Activated T-cell treated with anti-CD3 and anti-CD28 coated beads, Interleukin-2, amount 50 U/mL, for 4 hours (primary cell): ENCODE measurements around the gene HEYL. TPM values are rescaled to one million over a fixed set of nuclear protein-coding genes. Genes with fewer than 3 reads are reported as not detected.
"Not testable (repeated sequence)": the region's sequence is repeated elsewhere in the genome, so short reads cannot be mapped to it uniquely, and the experiment has no call there.

Experiments used
- ATAC-seq, 2 donors: fragments of 200-7000 bp; cut with Tn5 transposase; one replicate each; pipeline ENCODE4 v1.10.0; 2021
- DNase-seq: peaks from one replicate; pipeline ENCODE4 v3.0.0-alpha.2; 2020
- H3K27me3 Mint-ChIP-seq: one replicate; pipeline ENCODE4 v1.8.0; 2021; ENCODE audit warnings: low read depth, mixed read lengths
- H3K36me3 Mint-ChIP-seq: one replicate; pipeline ENCODE4 v1.8.0; 2022; ENCODE audit warnings: mixed read lengths; ENCODE audit not compliant: insufficient read depth
- H3K4me1 Mint-ChIP-seq: one replicate; pipeline ENCODE4 v1.8.0; 2021; ENCODE audit warnings: low read depth, mixed read lengths
- H3K4me3 Mint-ChIP-seq: one replicate; pipeline ENCODE4 v1.8.0; 2021; ENCODE audit warnings: mild to moderate bottlenecking, moderate library complexity, mixed read lengths
- H3K9me3 Mint-ChIP-seq: one replicate; pipeline ENCODE4 v1.8.0; 2021; ENCODE audit warnings: mixed read lengths
- total RNA-seq, 3 donors: library from RNA; stranded (reverse); gene quantifications; one replicate each; pipeline ENCODE4 v1.2.1, GENCODE V29; 2021

Gene HEYL
- total RNA-seq, 3 donors from 2014 or later, result 0.05 to 0.11 (median 0.08) TPM

- ATAC-seq (no peak), DNase-seq (no peak)
- Mint-ChIP-seq H3K4me1 (no peaks in the 10 kb centered on the region), H3K36me3 (no peaks in the 10 kb centered on the region), H3K27me3 (peaks cover 13% of the 10 kb centered on the region), H3K9me3 (no peaks in the 10 kb centered on the region), H3K4me3 (no peak overlapping the region)
Observed at GRCh38 chr1:39622427-39622826, 17.0 kb downstream of the HEYL start.

GRCh38 chr1:39620659-39621165 lies 18.7 kb downstream of the HEYL start:
- no peaks in the 10 kb centered on the region for H3K9me3 Mint-ChIP-seq
- H3K4me3 Mint-ChIP-seq, result no peak overlapping the region
- no peaks in the 10 kb centered on the region for H3K4me1 Mint-ChIP-seq
- no peaks in the 10 kb centered on the region for H3K36me3 Mint-ChIP-seq
- no peak for DNase-seq
- H3K27me3 Mint-ChIP-seq, result peaks cover 17% of the 10 kb centered on the region
- ATAC-seq, result no peak

- ATAC-seq, result no peak
Observed at GRCh38 chr1:39617488-39618049, 21.9 kb downstream of the HEYL start.

GRCh38 chr1:39615086-39615673 lies 24.3 kb downstream of the HEYL start:
- Mint-ChIP-seq H3K4me3 (no peak overlapping the region), H3K36me3 (no peaks in the 10 kb centered on the region), H3K27me3 (peaks cover 5% of the 10 kb centered on the region), H3K4me1 (no peaks in the 10 kb centered on the region), H3K9me3 (no peaks in the 10 kb centered on the region)
- no peak for DNase-seq
- ATAC-seq, result no peak

More at GRCh38 chr1:39617488-39618049, 21.9 kb downstream of the HEYL start:
- Mint-ChIP-seq H3K36me3 (no peaks in the 10 kb centered on the region), H3K4me1 (no peaks in the 10 kb centered on the region), H3K27me3 (peaks cover 5% of the 10 kb centered on the region), H3K4me3 (no peak overlapping the region), H3K9me3 (no peaks in the 10 kb centered on the region)
- DNase-seq, result no peak

GRCh38 chr1:39614488-39614887 lies 25.0 kb downstream of the HEYL start:
- Mint-ChIP-seq H3K4me1 (peaks cover under 1% of the 10 kb centered on the region), H3K36me3 (no peaks in the 10 kb centered on the region), H3K9me3 (no peaks in the 10 kb centered on the region), H3K27me3 (peaks cover 5% of the 10 kb centered on the region), H3K4me3 (no peak overlapping the region)
- ATAC-seq (no peak), DNase-seq (no peak)

- no peak for DNase-seq
- no peaks in the 10 kb centered on the region for H3K9me3 Mint-ChIP-seq
- no peaks in the 10 kb centered on the region for H3K36me3 Mint-ChIP-seq
- H3K4me3 Mint-ChIP-seq, result no peak overlapping the region
- peaks cover 4% of the 10 kb centered on the region for H3K4me1 Mint-ChIP-seq
- peaks cover 5% of the 10 kb centered on the region for H3K27me3 Mint-ChIP-seq
- no peak for ATAC-seq
Observed at GRCh38 chr1:39613250-39613649, 26.2 kb downstream of the HEYL start.

GRCh38 chr1:39609618-39610331 lies 29.7 kb downstream of the HEYL start:
- ATAC-seq, result peak; percentile 92 to 93
- peak; percentile 75 for DNase-seq
- Mint-ChIP-seq H3K9me3 (no peaks in the 10 kb centered on the region), H3K4me3 (no peak overlapping the region), H3K36me3 (no peaks in the 10 kb centered on the region), H3K27me3 (peaks cover under 1% of the 10 kb centered on the region), H3K4me1 (peaks cover 9% of the 10 kb centered on the region)

- H3K9me3 Mint-ChIP-seq, result no peaks in the 10 kb centered on the region
- no peak overlapping the region for H3K4me3 Mint-ChIP-seq
- peaks cover 4% of the 10 kb centered on the region for H3K27me3 Mint-ChIP-seq
- ATAC-seq, result no peak
- peaks cover 9% of the 10 kb centered on the region for H3K4me1 Mint-ChIP-seq
- DNase-seq, result no peak
- H3K36me3 Mint-ChIP-seq, result no peaks in the 10 kb centered on the region
Observed at GRCh38 chr1:39608921-39609320, 30.5 kb downstream of the HEYL start.

- not testable (repeated sequence) for H3K4me1 Mint-ChIP-seq, H3K36me3 Mint-ChIP-seq, H3K4me3 Mint-ChIP-seq, DNase-seq, H3K9me3 Mint-ChIP-seq, ATAC-seq
- H3K27me3 Mint-ChIP-seq, result peaks cover 14% of the 10 kb centered on the region
Observed at GRCh38 chr1:39603677-39604076, 35.8 kb downstream of the HEYL start.

GRCh38 chr1:39601667-39602255 lies 37.7 kb downstream of the HEYL start:
- H3K4me1 Mint-ChIP-seq, H3K4me3 Mint-ChIP-seq, ATAC-seq, H3K9me3 Mint-ChIP-seq, H3K36me3 Mint-ChIP-seq, DNase-seq: not testable (repeated sequence)
- H3K27me3 Mint-ChIP-seq, result peaks cover 14% of the 10 kb centered on the region

- DNase-seq (no peak), ATAC-seq (no peak)
- Mint-ChIP-seq H3K4me1 (no peaks in the 10 kb centered on the region), H3K36me3 (no peaks in the 10 kb centered on the region), H3K9me3 (no peaks in the 10 kb centered on the region), H3K27me3 (peaks cover 4% of the 10 kb centered on the region), H3K4me3 (no peak overlapping the region)
Observed at GRCh38 chr1:39596163-39596562, 43.3 kb downstream of the HEYL start.

GRCh38 chr1:39593386-39593785 lies 46.1 kb downstream of the HEYL start:
- Mint-ChIP-seq H3K27me3 (no peaks in the 10 kb centered on the region), H3K36me3 (no peaks in the 10 kb centered on the region), H3K9me3 (no peaks in the 10 kb centered on the region), H3K4me3 (no peak overlapping the region), H3K4me1 (no peaks in the 10 kb centered on the region)
- no peak for DNase-seq
- no peak for ATAC-seq

GRCh38 chr1:39592069-39592468 lies 47.4 kb downstream of the HEYL start:
- ATAC-seq (no peak), DNase-seq (no peak)
- H3K27me3 Mint-ChIP-seq, result no peaks in the 10 kb centered on the region
- no peak overlapping the region for H3K4me3 Mint-ChIP-seq
- H3K4me1 Mint-ChIP-seq, result no peaks in the 10 kb centered on the region
- no peaks in the 10 kb centered on the region for H3K9me3 Mint-ChIP-seq
- H3K36me3 Mint-ChIP-seq, result no peaks in the 10 kb centered on the region

- H3K4me3 Mint-ChIP-seq, result no peak overlapping the region
- H3K27me3 Mint-ChIP-seq, result no peaks in the 10 kb centered on the region
- no peaks in the 10 kb centered on the region for H3K36me3 Mint-ChIP-seq
- no peaks in the 10 kb centered on the region for H3K9me3 Mint-ChIP-seq
- no peaks in the 10 kb centered on the region for H3K4me1 Mint-ChIP-seq
- ATAC-seq (no peak), DNase-seq (no peak)
Observed at GRCh38 chr1:39590546-39590945, 48.9 kb downstream of the HEYL start.
